GM23338 (cell line): ENCODE data around the gene IMPG2. TPM values are rescaled to one million over a fixed set of nuclear protein-coding genes. Genes with fewer than 3 reads are reported as not detected.

ENCODE experiments used
- ATAC-seq: fragments of 200-7000 bp; cut with Tn5 transposase; 3 replicates; pipeline ENCODE4 v1.9.1; 2020
- DNase-seq: peaks from one replicate; pipeline ENCODE4 v3.0.0-alpha.2; 2015; ENCODE audit warnings: low spot score
- H2AFZ ChIP-seq: fragments of 200-600 bp; sonication (generic); 2 replicates; pipeline ENCODE4 v1.8.0; 2016; ENCODE audit warnings: antibody characterized with exemption, mild to moderate bottlenecking, moderate library complexity
- H3F3A ChIP-seq: fragments of 200-600 bp; sonication (generic); replicated peaks from 2 replicates; pipeline ENCODE4 v1.8.0; 2017; ENCODE audit warnings: antibody characterized with exemption, mixed run types, low read depth
- H3K27ac ChIP-seq: fragments of 200-600 bp; sonication (generic); 2 replicates; pipeline ENCODE4 v1.6.1; 2016; ENCODE audit warnings: low read depth
- H3K27me3 ChIP-seq: fragments of 200-600 bp; sonication (generic); 2 replicates; pipeline ENCODE4 v1.8.0; 2016; ENCODE audit warnings: mild to moderate bottlenecking, mixed run types, moderate library complexity; ENCODE audit not compliant: insufficient read depth
- H3K36me3 ChIP-seq: fragments of 200-600 bp; sonication (generic); 2 replicates; pipeline ENCODE4 v1.8.0; 2016; ENCODE audit warnings: mild to moderate bottlenecking; ENCODE audit not compliant: insufficient read depth
- H3K4me1 ChIP-seq: fragments of 200-600 bp; sonication (generic); 2 replicates; pipeline ENCODE4 v1.8.0; 2016; ENCODE audit warnings: mild to moderate bottlenecking, moderate library complexity; ENCODE audit not compliant: insufficient read depth
- H3K4me2 ChIP-seq: fragments of 200-600 bp; sonication (generic); 2 replicates; pipeline ENCODE4 v1.7.1; 2017; ENCODE audit warnings: mixed run types
- H3K4me3 ChIP-seq: fragments of 200-600 bp; sonication (generic); 2 replicates; pipeline ENCODE4 v1.6.1; 2016; ENCODE audit warnings: mixed run types
- H3K79me2 ChIP-seq: fragments of 200-600 bp; sonication (generic); replicated peaks from 2 replicates; pipeline ENCODE4 v1.8.0; 2017; ENCODE audit warnings: mild to moderate bottlenecking; ENCODE audit not compliant: insufficient read depth
- H3K9me2 ChIP-seq: fragments of 200-600 bp; sonication (generic); 2 replicates; pipeline ENCODE4 v1.8.0; 2017; ENCODE audit not compliant: insufficient read depth
- H4K20me1 ChIP-seq: fragments of 200-600 bp; sonication (generic); replicated peaks from 2 replicates; pipeline ENCODE4 v1.8.0; 2017; ENCODE audit warnings: mild to moderate bottlenecking; ENCODE audit not compliant: insufficient read depth
- H3K27ac Mint-ChIP-seq: 2 replicates; pipeline ENCODE4 v1.8.0; 2020; ENCODE audit warnings: inconsistent platforms, mild to moderate bottlenecking, moderate library complexity, mixed read lengths
- H3K27me3 Mint-ChIP-seq: 3 replicates; pipeline ENCODE4 v1.8.0; 2022; ENCODE audit warnings: low read depth, mild to moderate bottlenecking, moderate library complexity, mixed read lengths, inconsistent platforms; ENCODE audit not compliant: insufficient read depth, poor library complexity
- H3K36me3 Mint-ChIP-seq: 3 replicates; pipeline ENCODE4 v1.8.0; 2021; ENCODE audit warnings: low read depth, mild to moderate bottlenecking, inconsistent platforms, moderate library complexity, mixed read lengths
- H3K4me1 Mint-ChIP-seq: 3 replicates; pipeline ENCODE4 v1.8.0; 2020; ENCODE audit warnings: mild to moderate bottlenecking, inconsistent platforms, mixed read lengths
- H3K4me3 Mint-ChIP-seq: 3 replicates; pipeline ENCODE4 v1.8.0; 2021; ENCODE audit warnings: moderate library complexity, mild to moderate bottlenecking, inconsistent platforms, mixed read lengths
- H3K9me3 Mint-ChIP-seq: 3 replicates; pipeline ENCODE4 v1.8.0; 2020; ENCODE audit warnings: moderate library complexity, mild to moderate bottlenecking, inconsistent platforms, mixed read lengths
- CREB1 ChIP-seq: fragments of 250-450 bp; sonication (Bioruptor Pico); IDR thresholded peaks from 2 replicates; pipeline ENCODE4 v1.5.0; 2020; ENCODE audit warnings: low read depth, mild to moderate bottlenecking, moderate library complexity
- EZH2 ChIP-seq: fragments of 200-600 bp; sonication (generic); IDR thresholded peaks from one replicate; pipeline ENCODE4 v1.8.0; 2017; ENCODE audit warnings: antibody characterized with exemption, mild to moderate bottlenecking, low read depth; ENCODE audit not compliant: unreplicated experiment
- EZH2phosphoT487 ChIP-seq: fragments of 200-600 bp; sonication (generic); IDR thresholded peaks from one replicate; pipeline ENCODE4 v1.8.1; 2018; ENCODE audit warnings: antibody characterized with exemption; ENCODE audit not compliant: unreplicated experiment
- JUNB ChIP-seq: IDR thresholded peaks from one replicate; pipeline ENCODE4 v1.6.1; 2016; ENCODE audit warnings: antibody characterized with exemption; ENCODE audit not compliant: unreplicated experiment
- NANOG ChIP-seq: IDR thresholded peaks from 2 replicates; pipeline ENCODE4 v1.6.1; 2016; ENCODE audit warnings: antibody characterized with exemption, borderline replicate concordance
- POLR2AphosphoS5 ChIP-seq: IDR thresholded peaks from 2 replicates; pipeline ENCODE4 v1.6.1; 2016; ENCODE audit warnings: antibody characterized with exemption, low read depth
- STAT1 ChIP-seq: IDR thresholded peaks from one replicate; pipeline ENCODE4 v1.6.1; 2016; ENCODE audit warnings: antibody characterized with exemption; ENCODE audit not compliant: unreplicated experiment
- ZNF114 ChIP-seq: fragments of 250-450 bp; sonication (Bioruptor Pico); IDR thresholded peaks from 2 replicates; pipeline ENCODE4 v1.5.0; 2020; ENCODE audit warnings: mild to moderate bottlenecking, moderate library complexity
- ZNF331 ChIP-seq: fragments of 250-450 bp; sonication (Bioruptor Pico); IDR thresholded peaks from 2 replicates; pipeline ENCODE4 v1.5.0; 2020; ENCODE audit warnings: low read depth, mild to moderate bottlenecking, moderate library complexity
- ZNF462 ChIP-seq: fragments of 250-450 bp; sonication (Bioruptor Pico); IDR thresholded peaks from 2 replicates; pipeline ENCODE4 v1.5.0; 2020; ENCODE audit warnings: mild to moderate bottlenecking, moderate library complexity
- polyA plus RNA-seq: library from polyadenylated mRNA; unstranded; fragments of >200 nt; fragmentation: Nextera tagmentation; extraction: Ambion mirVana; gene quantifications from 2 replicates; pipeline ENCODE4 v1.2.1, GENCODE V29; 2016
- total RNA-seq: library from RNA; depleted of rRNA; stranded (reverse); fragments of >200 nt; shearing (Covaris generic); gene quantifications from 2 replicates; pipeline ENCODE4 v1.2.3, GENCODE V29; 2014
- TF ChIP-seq, protein P1 (sequence below): IDR thresholded peaks from one replicate; pipeline ENCODE4 v1.6.1; 2018; ENCODE audit warnings: antibody characterized with exemption; ENCODE audit not compliant: unreplicated experiment
- TF ChIP-seq, protein P2 (sequence below): IDR thresholded peaks from 2 replicates; pipeline ENCODE4 v1.6.1; 2016; ENCODE audit warnings: antibody characterized with exemption
- TF ChIP-seq, protein P3 (sequence below), 2 experiments: fragments of 200-600 bp in 1 of 2; sonication (generic) in 1 of 2; conservative IDR thresholded peaks; 2 replicates each; pipeline versions ENCODE4 v1.5.1 to v1.6.1; 2016 to 2017; ENCODE audit warnings: antibody characterized with exemption in 2 of 2, low read depth in 2 of 2, mild to moderate bottlenecking in 2 of 2, moderate library complexity in 1 of 2

The IMPG2 gene
- total and polyA plus RNA-seq, 2 experiments from 2014 or later: not detected

- H3F3A ChIP-seq: no peaks in the 10 kb centered on the region
- H3K27me3 ChIP-seq: no peaks in the 10 kb centered on the region
- H3K4me3 ChIP-seq: no peak overlapping the region
- no peak for DNase-seq
- Mint-ChIP-seq H3K4me1 (no peaks in the 10 kb centered on the region), H3K4me3 (no peak overlapping the region), H3K36me3 (peaks cover 23% of the 10 kb centered on the region), H3K9me3 (peaks cover 39% of the 10 kb centered on the region), H3K27ac (no peak overlapping the region), H3K27me3 (peaks cover 2% of the 10 kb centered on the region)
- H3K36me3 ChIP-seq: 0 out of 2 replicates have a peak, but pooled peaks cover 6% of the 10 kb centered on the region
- ATAC-seq: no peak
- 0 out of 2 replicates have a peak, but pooled peaks cover 4% of the 10 kb centered on the region for H3K9me2 ChIP-seq
- no peak overlapping the region for H3K27ac ChIP-seq
- no peaks in the 10 kb centered on the region for H3K79me2 ChIP-seq
- TF ChIP-seq STAT1: no peak
- no peak for TF ChIP-seq ZNF114 (CRISPR knock-in tag)
- TF ChIP-seq ZNF331 (CRISPR knock-in tag): no peak
- TF ChIP-seq, protein P1, sequence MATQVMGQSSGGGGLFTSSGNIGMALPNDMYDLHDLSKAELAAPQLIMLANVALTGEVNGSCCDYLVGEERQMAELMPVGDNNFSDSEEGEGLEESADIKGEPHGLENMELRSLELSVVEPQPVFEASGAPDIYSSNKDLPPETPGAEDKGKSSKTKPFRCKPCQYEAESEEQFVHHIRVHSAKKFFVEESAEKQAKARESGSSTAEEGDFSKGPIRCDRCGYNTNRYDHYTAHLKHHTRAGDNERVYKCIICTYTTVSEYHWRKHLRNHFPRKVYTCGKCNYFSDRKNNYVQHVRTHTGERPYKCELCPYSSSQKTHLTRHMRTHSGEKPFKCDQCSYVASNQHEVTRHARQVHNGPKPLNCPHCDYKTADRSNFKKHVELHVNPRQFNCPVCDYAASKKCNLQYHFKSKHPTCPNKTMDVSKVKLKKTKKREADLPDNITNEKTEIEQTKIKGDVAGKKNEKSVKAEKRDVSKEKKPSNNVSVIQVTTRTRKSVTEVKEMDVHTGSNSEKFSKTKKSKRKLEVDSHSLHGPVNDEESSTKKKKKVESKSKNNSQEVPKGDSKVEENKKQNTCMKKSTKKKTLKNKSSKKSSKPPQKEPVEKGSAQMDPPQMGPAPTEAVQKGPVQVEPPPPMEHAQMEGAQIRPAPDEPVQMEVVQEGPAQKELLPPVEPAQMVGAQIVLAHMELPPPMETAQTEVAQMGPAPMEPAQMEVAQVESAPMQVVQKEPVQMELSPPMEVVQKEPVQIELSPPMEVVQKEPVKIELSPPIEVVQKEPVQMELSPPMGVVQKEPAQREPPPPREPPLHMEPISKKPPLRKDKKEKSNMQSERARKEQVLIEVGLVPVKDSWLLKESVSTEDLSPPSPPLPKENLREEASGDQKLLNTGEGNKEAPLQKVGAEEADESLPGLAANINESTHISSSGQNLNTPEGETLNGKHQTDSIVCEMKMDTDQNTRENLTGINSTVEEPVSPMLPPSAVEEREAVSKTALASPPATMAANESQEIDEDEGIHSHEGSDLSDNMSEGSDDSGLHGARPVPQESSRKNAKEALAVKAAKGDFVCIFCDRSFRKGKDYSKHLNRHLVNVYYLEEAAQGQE: no peak
- no peak for TF ChIP-seq NANOG
- no peak for TF ChIP-seq CREB1 (CRISPR knock-in tag)
- TF ChIP-seq ZNF462 (CRISPR knock-in tag): no peak
- TF ChIP-seq, protein P2, sequence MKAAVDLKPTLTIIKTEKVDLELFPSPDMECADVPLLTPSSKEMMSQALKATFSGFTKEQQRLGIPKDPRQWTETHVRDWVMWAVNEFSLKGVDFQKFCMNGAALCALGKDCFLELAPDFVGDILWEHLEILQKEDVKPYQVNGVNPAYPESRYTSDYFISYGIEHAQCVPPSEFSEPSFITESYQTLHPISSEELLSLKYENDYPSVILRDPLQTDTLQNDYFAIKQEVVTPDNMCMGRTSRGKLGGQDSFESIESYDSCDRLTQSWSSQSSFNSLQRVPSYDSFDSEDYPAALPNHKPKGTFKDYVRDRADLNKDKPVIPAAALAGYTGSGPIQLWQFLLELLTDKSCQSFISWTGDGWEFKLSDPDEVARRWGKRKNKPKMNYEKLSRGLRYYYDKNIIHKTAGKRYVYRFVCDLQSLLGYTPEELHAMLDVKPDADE: no peak
- TF ChIP-seq, protein P3, sequence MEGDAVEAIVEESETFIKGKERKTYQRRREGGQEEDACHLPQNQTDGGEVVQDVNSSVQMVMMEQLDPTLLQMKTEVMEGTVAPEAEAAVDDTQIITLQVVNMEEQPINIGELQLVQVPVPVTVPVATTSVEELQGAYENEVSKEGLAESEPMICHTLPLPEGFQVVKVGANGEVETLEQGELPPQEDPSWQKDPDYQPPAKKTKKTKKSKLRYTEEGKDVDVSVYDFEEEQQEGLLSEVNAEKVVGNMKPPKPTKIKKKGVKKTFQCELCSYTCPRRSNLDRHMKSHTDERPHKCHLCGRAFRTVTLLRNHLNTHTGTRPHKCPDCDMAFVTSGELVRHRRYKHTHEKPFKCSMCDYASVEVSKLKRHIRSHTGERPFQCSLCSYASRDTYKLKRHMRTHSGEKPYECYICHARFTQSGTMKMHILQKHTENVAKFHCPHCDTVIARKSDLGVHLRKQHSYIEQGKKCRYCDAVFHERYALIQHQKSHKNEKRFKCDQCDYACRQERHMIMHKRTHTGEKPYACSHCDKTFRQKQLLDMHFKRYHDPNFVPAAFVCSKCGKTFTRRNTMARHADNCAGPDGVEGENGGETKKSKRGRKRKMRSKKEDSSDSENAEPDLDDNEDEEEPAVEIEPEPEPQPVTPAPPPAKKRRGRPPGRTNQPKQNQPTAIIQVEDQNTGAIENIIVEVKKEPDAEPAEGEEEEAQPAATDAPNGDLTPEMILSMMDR (conservative IDR thresholded peaks at IDR 0.05; ENCODE audit: low read depth in 2 of 2): no peak
- no peak for TF ChIP-seq EZH2phosphoT487
- TF ChIP-seq POLR2AphosphoS5: no peak
- TF ChIP-seq EZH2: no peak
- TF ChIP-seq JUNB: no peak
- H3K4me2 ChIP-seq: no peak overlapping the region
- H3K4me1 ChIP-seq: no peaks in the 10 kb centered on the region
- H2AFZ ChIP-seq: no peak overlapping the region
- no peaks in the 10 kb centered on the region for H4K20me1 ChIP-seq
Measured at GRCh38 chr3:101216710-101217465, 103.5 kb downstream of the IMPG2 start.
